Motor neuron (in vitro differentiated cells): ENCODE measurements around the gene CCDC63. TPM values are rescaled to one million over a fixed set of nuclear protein-coding genes. Genes with fewer than 3 reads are reported as not detected.
A peak's percentile ranks its signal among the peaks of the same experiment; 100 is the strongest.

Experiments
- ATAC-seq, 8 experiments: fragments of 200-7000 bp; cut with Tn5 transposase; replicated peaks in 6 of 8; 2 replicates each; pipeline ENCODE4 v1.8.0; 2021; ENCODE audit warnings: mild to moderate bottlenecking in 8 of 8, moderate library complexity in 8 of 8
- H3K27ac ChIP-seq, 2 donors: fragments of 250-450 bp; sonication (Bioruptor Pico); 2 replicates each; pipeline ENCODE4 v1.9.0; 2021; ENCODE audit warnings: antibody characterized with exemption in 2 of 2, mild to moderate bottlenecking in 2 of 2, moderate library complexity in 1 of 2
- H3K4me1 ChIP-seq, 2 donors: fragments of 250-450 bp; sonication (Bioruptor Pico); replicated peaks in 1 of 2; 2 replicates each; pipeline ENCODE4 v1.6.1; 2021; ENCODE audit warnings: antibody characterized with exemption in 2 of 2, mild to moderate bottlenecking in 2 of 2, moderate library complexity in 1 of 2
- H3K4me3 ChIP-seq, 5 donors: fragments of 250-450 bp; sonication (Bioruptor Pico); 2 replicates each; pipeline ENCODE4 v1.9.0; 2021; ENCODE audit warnings: antibody characterized with exemption in 5 of 5, mild to moderate bottlenecking in 5 of 5, moderate library complexity in 4 of 5
- WGBS, 10 experiments: fragments of 450-650 bp; shearing (Covaris generic); methylation state at CpG; one replicate each; pipeline ENCODE4 v1.0.0; 2022; 5-methylcytosine and 5-hydroxymethylcytosine counted together
- in situ Hi-C, 9 experiments: fragments of 400-800 bp; cut with MboI; loops; one replicate each; pipeline ENCODE4 v1.15.0; 2021; ENCODE audit warnings: low sequenced_read_pairs in 9 of 9, low pct_unique_long_range_greater_than_20kb in 2 of 9; ENCODE audit not compliant: unreplicated experiment in 9 of 9
- total RNA-seq, 8 experiments: library from RNA; unstranded; fragments of 300-600 nt; gene quantifications; 2 replicates each; pipeline versions ENCODE4 v1.2.3 to v1.2.4, GENCODE V29; 2022

The CCDC63 gene
- total RNA-seq, 8 experiments from 2014 or later = 0.11 TPM; not detected in 7

GRCh38 chr12:110901401-110901800 is 54.6 kb downstream of the CCDC63 start:
- in situ Hi-C loops = loop anchor here in 1 of 9 experiments (10.0 kb wide), 1 partner anchor 413 kb away; no protein-coding TSS in a partner anchor
- Histone ChIP-seq H3K4me3 (no peak overlapping the region), H3K27ac (no peak overlapping the region), H3K4me1 (no peaks in the 10 kb centered on the region)
- WGBS, 10 experiments = 5 to 100% (median 60%) methylated on average over 2 to 4 of the region's 4 CpGs; no CpG with 5 or more reads in 1 of the 10 experiments
- ATAC-seq = no peak

GRCh38 chr12:110903511-110903910 is 56.7 kb downstream of the CCDC63 start:
- in situ Hi-C loops = loop anchor here in 1 of 9 experiments (10.0 kb wide), 1 partner anchor 411 kb away; no protein-coding TSS in a partner anchor
- WGBS, 10 experiments = 50 to 100% (median 84%) methylated on average over 1 to 4 of the region's 4 CpGs; no CpG with 5 or more reads in 2 of the 10 experiments
- H3K27ac ChIP-seq = no peak overlapping the region
- no peak for ATAC-seq
- H3K4me1 ChIP-seq = no peaks in the 10 kb centered on the region
- no peak overlapping the region for H3K4me3 ChIP-seq

GRCh38 chr12:110906083-110906482 is 59.3 kb downstream of the CCDC63 start:
- H3K4me1 ChIP-seq = peaks cover 0 to 7% of the 10 kb centered on the region in 2 donors
- in situ Hi-C loops = loop anchor here in 1 of 9 experiments (10.0 kb wide), 1 partner anchor 409 kb away; no protein-coding TSS in a partner anchor
- no peak overlapping the region for H3K27ac ChIP-seq
- no peak overlapping the region for H3K4me3 ChIP-seq
- no peak for ATAC-seq
- 67% methylated on average over 1 of the region's 3 CpGs; no CpG with 5 or more reads in 9 of the 10 experiments for WGBS, 10 experiments

DNA sequence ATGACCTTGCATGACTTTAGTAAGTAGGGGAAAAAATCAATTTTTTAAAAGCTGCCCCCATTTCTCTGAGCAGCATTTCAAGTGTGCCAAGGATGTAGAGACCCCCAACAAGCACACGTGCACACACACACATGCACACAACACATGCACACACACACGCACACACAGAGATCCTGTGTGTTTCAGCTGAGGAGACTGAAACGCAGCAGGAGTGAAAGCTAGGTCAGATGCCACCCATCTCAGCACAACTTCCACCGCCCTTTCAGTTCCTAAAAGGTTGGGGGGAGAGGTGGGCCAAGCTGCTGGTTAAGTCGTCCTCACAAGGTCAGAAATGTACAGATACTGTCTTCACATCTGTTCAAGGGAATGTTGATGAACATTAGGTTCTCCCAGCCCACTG is 59.7 kb downstream of the CCDC63 start:
- no peak for ATAC-seq
- Histone ChIP-seq H3K4me3 (no peak overlapping the region), H3K27ac (no peak overlapping the region), H3K4me1 (peaks cover 0 to 7% of the 10 kb centered on the region in 2 donors)
- WGBS, 10 experiments = 14 to 100% (median 70%) methylated on average over 1 to 5 of the region's 5 CpGs; no CpG with 5 or more reads in 3 of the 10 experiments
- in situ Hi-C loops = loop anchor here in 1 of 9 experiments (10.0 kb wide), 1 partner anchor 408 kb away; no protein-coding TSS in a partner anchor

- WGBS, 10 experiments = 29 to 100% (median 83%) methylated on average over 1 to 4 of the region's 4 CpGs; no CpG with 5 or more reads in 4 of the 10 experiments
These were observed 60.2 kb downstream of the CCDC63 start for GRCh38 chr12:110906985-110907384.

GRCh38 chr12:110907583-110907982 is 60.8 kb downstream of the CCDC63 start:
- Histone ChIP-seq H3K27ac (no peak overlapping the region), H3K4me1 (peaks cover 0 to 7% of the 10 kb centered on the region in 2 donors), H3K4me3 (no peak overlapping the region)
- ATAC-seq = peak in 2 of 8 experiments; percentile 31 to 75
- in situ Hi-C loops = loop anchor here in 1 of 9 experiments (10.0 kb wide), 1 partner anchor 407 kb away; no protein-coding TSS in a partner anchor
- 29 to 90% methylated on average over 2 to 7 of the region's 8 CpGs; no CpG with 5 or more reads in 8 of the 10 experiments for WGBS, 10 experiments

More at GRCh38 chr12:110906985-110907384, 60.2 kb downstream of the CCDC63 start:
- Histone ChIP-seq H3K4me1 (peaks cover 0 to 7% of the 10 kb centered on the region in 2 donors), H3K27ac (no peak overlapping the region), H3K4me3 (no peak overlapping the region)
- ATAC-seq = no peak
- in situ Hi-C loops = loop anchor here in 1 of 9 experiments (10.0 kb wide), 1 partner anchor 408 kb away; no protein-coding TSS in a partner anchor

- peak in 5 of 8 experiments; percentile 25 to 62 (median 53) for ATAC-seq
- H3K4me3 ChIP-seq = no peak overlapping the region
- in situ Hi-C loops = loop anchor here in 1 of 9 experiments (10.0 kb wide), 1 partner anchor 406 kb away; no protein-coding TSS in a partner anchor
- 14 to 100% (median 87%) methylated on average over 1 to 5 of the region's 14 CpGs; no CpG with 5 or more reads in 3 of the 10 experiments for WGBS, 10 experiments
- peaks cover 0 to 7% of the 10 kb centered on the region in 2 donors for H3K4me1 ChIP-seq
- H3K27ac ChIP-seq = no peak overlapping the region
These were observed 61.8 kb downstream of the CCDC63 start for GRCh38 chr12:110908377-110909152.

DNA sequence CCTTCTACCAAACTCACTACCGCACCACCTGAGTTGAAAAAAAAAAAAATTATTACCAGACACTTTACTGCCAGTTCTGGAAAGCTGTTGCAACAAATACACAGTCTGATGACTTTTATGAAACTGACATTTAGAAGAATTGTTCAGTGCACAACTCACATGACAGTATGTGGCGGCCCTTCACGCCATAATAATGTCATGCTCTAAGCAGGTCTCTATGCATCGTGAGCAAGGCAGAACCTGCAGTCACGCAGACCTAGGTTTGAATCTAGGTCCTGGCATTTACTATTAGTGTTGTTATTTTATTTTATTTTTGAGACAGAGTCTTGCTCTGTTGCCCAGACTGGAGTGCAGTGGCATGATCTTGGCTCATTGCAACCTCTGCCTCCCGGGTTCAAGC is 65.5 kb downstream of the CCDC63 start:
- WGBS, 10 experiments = 33 to 100% (median 85%) methylated on average over 1 to 6 of the region's 6 CpGs
- ATAC-seq = no peak
- Histone ChIP-seq H3K4me3 (no peak overlapping the region), H3K4me1 (peaks cover 0 to 7% of the 10 kb centered on the region in 2 donors), H3K27ac (no peak overlapping the region)
- in situ Hi-C loops = no loop called here

GRCh38 chr12:110913119-110914056 is 66.6 kb downstream of the CCDC63 start:
- in situ Hi-C loops = no loop called here
- no peak overlapping the region for H3K4me3 ChIP-seq
- H3K4me1 ChIP-seq = peaks cover 0 to 7% of the 10 kb centered on the region in 2 donors
- ATAC-seq = no peak
- WGBS, 10 experiments = 43 to 100% (median 80%) methylated on average over 1 to 9 of the region's 14 CpGs; no CpG with 5 or more reads in 1 of the 10 experiments
- H3K27ac ChIP-seq = no peak overlapping the region

GRCh38 chr12:110916295-110916875 is 69.6 kb downstream of the CCDC63 start:
- 42 to 100% (median 83%) methylated on average over 1 to 2 of the region's 3 CpGs; no CpG with 5 or more reads in 2 of the 10 experiments for WGBS, 10 experiments
- no peak for ATAC-seq
- in situ Hi-C loops = no loop called here
- Histone ChIP-seq H3K4me3 (no peak overlapping the region), H3K4me1 (no peaks in the 10 kb centered on the region), H3K27ac (no peak overlapping the region)

GRCh38 chr12:110917467-110917866 is 70.7 kb downstream of the CCDC63 start:
- in situ Hi-C loops = no loop called here
- ATAC-seq = no peak

GRCh38 chr12:110917961-110918360 is 71.2 kb downstream of the CCDC63 start:
- in situ Hi-C loops = no loop called here
- 60 to 100% (median 74%) methylated on average over 1 to 5 of the region's 7 CpGs; no CpG with 5 or more reads in 2 of the 10 experiments for WGBS, 10 experiments
- peak in 1 of 8 experiments; percentile 38 for ATAC-seq
- H3K4me1 ChIP-seq = no peaks in the 10 kb centered on the region
- no peak overlapping the region for H3K4me3 ChIP-seq
- H3K27ac ChIP-seq = no peak overlapping the region

More at GRCh38 chr12:110917467-110917866, 70.7 kb downstream of the CCDC63 start:
- Histone ChIP-seq H3K4me3 (no peak overlapping the region), H3K27ac (no peak overlapping the region), H3K4me1 (no peaks in the 10 kb centered on the region)
- WGBS, 10 experiments = 6 to 100% (median 100%) methylated on average over 1 to 4 of the region's 5 CpGs; no CpG with 5 or more reads in 5 of the 10 experiments
